HK-2 (cell line): ENCODE data around the gene GGA3.
A peak's percentile ranks its signal among the peaks of the same experiment; 100 is the strongest.
"Not testable (repeated sequence)": the region's sequence is repeated elsewhere in the genome, so short reads cannot be mapped to it uniquely, and the experiment has no call there.

ENCODE experiments used
- DNase-seq: peaks from one replicate; pipeline ENCODE4 v3.0.0-alpha.2; 2018; ENCODE audit not compliant: unreplicated experiment

The GGA3 gene

DNA sequence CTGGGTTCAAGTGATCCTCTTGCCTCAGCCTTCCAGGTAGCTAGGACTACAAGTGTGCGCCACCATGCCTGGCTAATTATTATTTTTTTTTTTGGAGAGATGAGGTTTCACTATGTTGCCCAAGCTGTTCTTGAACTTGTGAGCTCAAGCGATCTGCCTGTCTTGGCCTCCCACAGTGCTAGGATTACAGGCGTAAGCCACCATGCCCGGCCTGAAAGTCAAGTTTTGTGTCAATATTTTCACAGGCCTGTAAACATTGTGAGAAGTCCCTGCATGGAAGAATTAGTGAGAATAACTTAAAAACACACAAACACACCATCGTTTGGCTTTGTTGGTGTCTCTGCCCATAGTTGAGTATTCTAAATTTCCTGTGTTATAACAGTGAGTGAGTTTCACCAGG, 33.7 kb downstream of the GGA3 start:
- DNase-seq, result no peak

GRCh38 chr17:75225016-75225415, 36.4 kb downstream of the GGA3 start:
- DNase-seq, result no peak

GRCh38 chr17:75219815-75220214, 41.6 kb downstream of the GGA3 start:
- DNase-seq, result no peak

- DNase-seq, result no peak
Observed at GRCh38 chr17:75218131-75218530, 43.3 kb downstream of the GGA3 start.

- no peak for DNase-seq
Observed at GRCh38 chr17:75209061-75209460, 52.3 kb downstream of the GGA3 start.

DNA sequence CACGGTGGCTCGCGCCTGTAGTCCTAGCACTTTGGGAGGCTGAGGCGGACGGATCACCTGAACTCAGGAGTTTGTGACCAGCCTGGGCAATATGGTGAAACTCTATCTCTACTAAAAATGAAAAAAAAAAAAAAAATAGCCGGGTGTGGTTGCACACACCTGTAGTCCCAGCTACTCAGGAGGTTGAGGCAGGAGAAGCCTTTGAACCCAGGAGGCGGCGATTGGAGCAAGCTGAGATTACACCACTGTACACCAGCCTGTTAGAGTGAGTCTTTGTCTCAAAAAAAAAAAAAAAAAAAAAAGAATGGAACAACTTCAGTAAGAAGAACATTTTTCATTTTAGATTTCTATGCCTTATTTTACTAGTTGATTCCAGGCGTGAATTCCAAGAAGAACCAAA, 53.2 kb downstream of the GGA3 start:
- no peak for DNase-seq

- no peak for DNase-seq
Observed at GRCh38 chr17:75207760-75208159, 53.6 kb downstream of the GGA3 start.

DNA sequence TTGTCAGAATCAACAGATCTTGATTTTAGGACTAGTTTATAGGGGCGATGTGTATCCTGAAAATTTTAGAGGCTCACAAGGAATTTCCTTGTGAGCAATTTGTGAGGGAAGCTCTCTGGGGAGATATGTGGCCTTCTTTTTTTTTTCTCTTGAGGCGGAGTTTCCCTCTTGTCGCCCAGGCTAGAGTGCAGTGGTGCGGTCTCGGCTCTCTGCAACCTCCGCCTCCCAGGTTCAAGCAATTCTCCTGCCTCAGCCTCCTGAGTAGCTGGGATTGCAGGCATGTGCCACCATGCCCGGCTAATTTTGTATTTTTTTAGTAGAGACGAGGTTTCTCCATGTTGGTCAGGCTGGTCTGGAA, 54.4 kb downstream of the GGA3 start:
- not testable (repeated sequence) for DNase-seq

DNA sequence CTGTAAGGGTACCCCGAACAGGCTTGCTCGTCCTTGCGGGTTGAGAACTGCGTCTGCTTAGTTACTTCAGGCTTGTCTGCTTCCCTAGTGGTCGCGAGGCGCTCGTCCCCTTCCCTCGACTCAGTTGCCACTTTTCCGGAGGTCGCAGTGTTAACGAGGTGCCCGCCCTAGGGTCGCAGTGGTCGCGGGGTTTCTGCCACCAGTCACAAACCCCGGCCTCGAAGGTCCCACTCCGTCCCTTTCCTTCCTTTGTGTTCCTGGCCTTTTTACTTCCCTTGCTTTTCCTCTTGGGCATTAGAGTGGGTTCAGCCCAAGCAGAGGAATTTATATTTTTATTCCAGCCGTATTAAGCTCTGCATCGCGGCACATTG, 55.6 kb downstream of the GGA3 start:
- DNase-seq, result no peak

- DNase-seq, result peak; percentile 97
Observed at GRCh38 chr17:75205037-75205792, 56.2 kb downstream of the GGA3 start, which contains the start of gene NUP85. TSS of gene NUP85 (plus strand) at chr17:75205679. CDS start at chr17:75205762, 83 bp downstream.

GRCh38 chr17:75199886-75200618, 61.4 kb downstream of the GGA3 start:
- DNase-seq, result no peak

GRCh38 chr17:75194879-75195278, 66.5 kb downstream of the GGA3 start:
- peak; percentile 70 for DNase-seq

DNA sequence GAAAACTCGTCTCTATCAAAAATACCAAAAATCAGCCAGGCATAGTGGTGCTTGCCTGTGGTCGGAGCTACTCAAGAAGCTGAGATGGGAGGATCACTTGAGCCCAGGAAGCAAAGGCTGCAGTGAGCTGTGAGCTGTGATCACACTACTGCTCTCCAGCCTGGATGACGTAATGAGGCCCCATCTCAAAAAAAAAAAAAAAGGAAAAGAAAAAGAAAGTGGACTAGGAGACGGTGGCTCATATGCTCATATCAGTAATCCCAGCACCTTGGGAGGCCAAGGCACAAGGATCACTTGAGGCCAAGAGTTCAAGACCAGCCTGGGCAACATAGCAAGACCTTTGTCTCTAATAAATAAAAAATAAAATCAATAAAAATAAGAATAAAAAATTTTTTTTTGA, 69.8 kb downstream of the GGA3 start:
- peak; percentile 65 for DNase-seq

GRCh38 chr17:75188614-75189013, 72.8 kb downstream of the GGA3 start:
- no peak for DNase-seq
